Measurements from ENCODE around the gene TAS1R2. TPM values are rescaled to one million over a fixed set of nuclear protein-coding genes. Genes with fewer than 3 reads are reported as not detected.

Gene TAS1R2
- polyA plus RNA-seq, 3 donors = not detected

GRCh38 chr1:18811733-18812452 is 47.6 kb downstream of the TAS1R2 start:
- 70 to 79% (median 74%) methylated on average over 7 of the region's 7 CpGs for WGBS, 3 donors
- no peak overlapping the region for H3K27ac ChIP-seq (ENCODE audit: low read depth, low read length)

GRCh38 chr1:18809953-18810899 is 49.2 kb downstream of the TAS1R2 start:
- WGBS, 3 donors = 49 to 74% (median 74%) methylated on average over 16 of the region's 16 CpGs
- no peak overlapping the region for H3K27ac ChIP-seq (ENCODE audit: low read depth, low read length)

DNA sequence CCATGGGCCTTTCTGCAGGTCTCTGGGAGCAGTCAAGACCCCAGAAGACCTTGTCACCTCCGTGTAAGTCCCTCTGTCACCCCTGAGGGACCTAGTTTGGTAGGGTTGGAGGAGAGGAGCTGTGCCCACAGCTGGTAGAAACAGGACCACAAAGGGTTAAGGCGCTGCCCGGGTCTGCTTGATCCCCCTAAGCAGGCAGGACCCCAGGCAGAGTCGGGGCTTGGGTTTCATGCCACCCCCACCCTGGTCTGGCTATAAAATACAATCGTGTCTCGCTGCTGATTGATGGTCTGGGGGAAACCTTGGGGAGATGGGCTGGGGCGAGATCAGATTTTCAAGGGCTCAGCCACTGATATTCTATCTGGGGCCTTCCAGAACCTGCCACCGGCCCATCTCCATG is 50.9 kb downstream of the TAS1R2 start:
- 53 to 72% (median 63%) methylated on average over 8 of the region's 8 CpGs for WGBS, 3 donors
- H3K27ac ChIP-seq (ENCODE audit: low read depth, low read length) = no peak overlapping the region

- H3K27ac ChIP-seq (ENCODE audit: low read depth, low read length) = no peak overlapping the region
- 52 to 73% (median 70%) methylated on average over 10 of the region's 10 CpGs for WGBS, 3 donors
These were observed 52.0 kb downstream of the TAS1R2 start for GRCh38 chr1:18807334-18808063.

- H3K27ac ChIP-seq (ENCODE audit: low read depth, low read length) = no peak overlapping the region
- WGBS, 3 donors = 74 to 78% (median 75%) methylated on average over 7 of the region's 7 CpGs
These were observed 53.3 kb downstream of the TAS1R2 start for GRCh38 chr1:18805925-18806849.

- 43 to 53% (median 53%) methylated on average over 15 of the region's 15 CpGs for WGBS, 3 donors
- H3K27ac ChIP-seq (ENCODE audit: low read depth, low read length) = no peak overlapping the region
These were observed 54.1 kb downstream of the TAS1R2 start for GRCh38 chr1:18805150-18805879.

- no peak overlapping the region for H3K27ac ChIP-seq (ENCODE audit: low read depth, low read length)
- WGBS, 3 donors = 39 to 53% (median 41%) methylated on average over 9 to 10 of the region's 10 CpGs
These were observed 55.6 kb downstream of the TAS1R2 start for GRCh38 chr1:18803851-18804250.

GRCh38 chr1:18803151-18803791 is 56.2 kb downstream of the TAS1R2 start:
- H3K27ac ChIP-seq (ENCODE audit: low read depth, low read length) = no peak overlapping the region
- 50 to 70% (median 68%) methylated on average over 13 of the region's 13 CpGs for WGBS, 3 donors

GRCh38 chr1:18802231-18802630 is 57.2 kb downstream of the TAS1R2 start:
- H3K27ac ChIP-seq (ENCODE audit: low read depth, low read length) = no peak overlapping the region
- WGBS, 3 donors = 73 to 93% (median 85%) methylated on average over 3 of the region's 3 CpGs

GRCh38 chr1:18800258-18800657 is 59.2 kb downstream of the TAS1R2 start:
- 79 to 84% (median 83%) methylated on average over 6 of the region's 6 CpGs for whole genome bisulfite sequencing, 3 donors
- no peak overlapping the region for H3K27ac ChIP-seq (ENCODE audit: low read depth, low read length)

GRCh38 chr1:18799454-18799853 is 60.0 kb downstream of the TAS1R2 start:
- H3K27ac ChIP-seq (ENCODE audit: low read depth, low read length) = no peak overlapping the region
- 60 to 63% (median 61%) methylated on average over 3 of the region's 3 CpGs for WGBS, 3 donors

DNA sequence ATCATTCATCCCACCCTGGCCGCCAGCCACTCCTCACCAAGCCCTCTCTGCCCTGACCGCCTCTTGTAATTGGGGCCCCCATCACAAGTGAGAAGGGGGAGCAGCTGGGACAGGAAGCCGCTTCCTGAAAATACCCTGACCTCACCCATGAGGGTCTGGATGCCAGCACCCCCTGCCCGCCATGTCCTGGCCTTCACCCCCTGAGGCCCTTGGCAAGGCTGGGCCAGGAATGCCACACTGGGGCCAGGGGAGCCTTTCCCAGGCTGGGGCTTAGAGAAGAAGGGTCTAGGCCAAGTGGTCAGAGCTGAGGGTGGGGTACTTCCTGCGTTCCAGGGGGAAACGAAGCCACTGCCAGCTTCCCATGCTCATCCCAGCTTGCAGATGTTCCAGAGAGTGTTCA is 60.5 kb downstream of the TAS1R2 start:
- 72 to 74% (median 73%) methylated on average over 6 of the region's 6 CpGs for WGBS, 3 donors
- H3K27ac ChIP-seq (ENCODE audit: low read depth, low read length) = no peak overlapping the region

DNA sequence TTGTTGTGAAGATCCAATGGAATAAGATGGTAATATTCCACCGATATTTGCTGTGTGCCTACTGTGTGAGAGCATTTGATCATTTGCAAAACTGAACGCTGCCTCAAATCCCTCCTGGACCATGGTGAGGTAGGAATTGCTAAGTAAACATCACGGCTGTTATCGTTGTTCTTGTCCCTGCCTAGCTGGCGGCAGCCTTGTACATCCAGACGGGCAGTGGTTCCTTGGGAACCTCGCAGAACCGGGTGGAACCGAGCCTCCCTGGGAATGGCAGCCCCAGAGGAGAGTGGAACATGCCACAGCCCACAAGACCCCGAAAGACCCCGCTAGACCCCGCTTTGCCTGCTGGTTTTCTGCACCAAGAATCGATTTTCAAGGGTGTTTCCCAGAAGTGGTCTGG is 60.9 kb downstream of the TAS1R2 start:
- WGBS, 3 donors = 52 to 89% (median 83%) methylated on average over 13 of the region's 13 CpGs
- H3K27ac ChIP-seq (ENCODE audit: low read depth, low read length) = no peak overlapping the region

DNA sequence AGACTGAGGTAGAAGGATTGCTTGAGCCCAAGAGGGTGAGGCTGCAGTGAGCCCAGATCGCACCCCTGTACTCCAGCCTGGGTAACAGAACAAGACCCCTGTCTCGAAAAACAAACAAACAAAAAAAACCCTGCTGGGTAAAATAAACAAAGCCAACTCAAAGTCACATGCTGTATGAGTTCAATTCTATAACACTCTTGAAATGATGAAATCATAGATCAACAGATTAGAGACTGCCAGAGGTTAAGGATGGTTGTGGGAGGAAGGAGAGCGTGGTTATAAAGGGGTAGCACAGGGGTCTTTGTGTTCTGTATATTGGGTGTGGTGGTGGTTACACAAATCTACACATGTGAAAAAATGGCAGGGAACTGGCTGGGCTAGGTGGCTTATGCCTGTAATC is 62.5 kb downstream of the TAS1R2 start:
- 71 to 93% (median 85%) methylated on average over 3 of the region's 3 CpGs for WGBS, 3 donors

GRCh38 chr1:18795002-18795689 is 64.3 kb downstream of the TAS1R2 start:
- H3K27ac ChIP-seq (ENCODE audit: low read depth, low read length) = no peak overlapping the region
- 63 to 72% (median 71%) methylated on average over 14 of the region's 14 CpGs for WGBS, 3 donors

More for the DNA sequence above, 62.5 kb downstream of the TAS1R2 start:
- H3K27ac ChIP-seq (ENCODE audit: low read depth, low read length) = no peak overlapping the region

GRCh38 chr1:18794561-18794960 is 64.9 kb downstream of the TAS1R2 start:
- H3K27ac ChIP-seq (ENCODE audit: low read depth, low read length) = no peak overlapping the region
- 30 to 41% (median 31%) methylated on average over 5 of the region's 5 CpGs for WGBS, 3 donors
